Measurements from ENCODE around the gene AFG3L2. TPM values are rescaled to one million over a fixed set of nuclear protein-coding genes. Genes with fewer than 3 reads are reported as not detected.

Gene AFG3L2
- total RNA-seq, 1 experiment from 2014 or later, result 55.1 TPM

DNA sequence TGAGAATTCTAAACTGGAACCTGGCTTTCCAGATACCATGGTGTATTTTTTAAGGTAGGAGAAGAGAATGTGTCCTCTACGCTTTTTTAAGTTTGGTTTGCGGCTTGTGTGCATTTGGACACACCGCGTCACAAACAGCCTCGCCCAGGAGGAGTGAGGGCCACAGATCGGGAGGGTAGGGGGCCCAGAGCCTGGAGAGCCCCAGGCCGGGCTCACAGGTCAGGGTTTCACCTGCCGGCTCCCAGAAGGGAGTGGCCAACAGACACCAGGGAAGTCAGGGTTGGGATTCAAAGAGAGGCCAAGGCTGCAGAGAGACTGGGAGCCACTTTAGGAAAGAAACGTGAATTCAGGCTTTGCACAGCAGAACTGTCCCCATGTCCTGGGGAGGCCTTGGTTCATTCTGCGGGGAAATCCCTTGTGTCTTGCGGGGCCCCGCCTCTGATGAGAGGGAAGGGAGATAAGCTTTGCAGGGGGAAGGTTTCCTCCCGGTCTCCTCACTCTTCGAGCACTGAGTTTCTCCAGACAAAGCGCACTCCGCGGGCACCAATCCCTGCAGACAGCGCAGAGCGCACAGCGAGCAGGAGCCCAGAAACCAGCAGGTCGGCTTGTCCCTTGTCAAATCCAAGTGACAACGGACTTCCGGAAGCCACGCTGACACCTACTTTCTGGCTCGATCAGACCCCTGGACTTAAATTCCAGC is 70.9 kb downstream of the AFG3L2 start:
- intact Hi-C loops (cut with micrococcal nuclease; ENCODE audit: unreplicated experiment), result no loop called here
- H3K9me3 Mint-ChIP-seq (ENCODE audit: low read depth, unreplicated experiment), result no peaks in the 10 kb centered on the region
- H3K4me1 Mint-ChIP-seq (ENCODE audit: low read depth, unreplicated experiment), result peaks cover 7% of the 10 kb centered on the region
- H3K27ac Mint-ChIP-seq (ENCODE audit: unreplicated experiment), result no peak overlapping the region
- no peak for DNase-seq
- peaks cover 34% of the 10 kb centered on the region for H3K36me3 Mint-ChIP-seq (ENCODE audit: insufficient read depth, unreplicated experiment)
- no TSS peak for BruUV-seq (replicated peaks)
- peak overlapping the region; percentile 73 for H3K4me3 Mint-ChIP-seq (ENCODE audit: low read depth, unreplicated experiment)
- CTCF ChIA-PET, result no interaction called here
- TF ChIP-seq, protein P1, sequence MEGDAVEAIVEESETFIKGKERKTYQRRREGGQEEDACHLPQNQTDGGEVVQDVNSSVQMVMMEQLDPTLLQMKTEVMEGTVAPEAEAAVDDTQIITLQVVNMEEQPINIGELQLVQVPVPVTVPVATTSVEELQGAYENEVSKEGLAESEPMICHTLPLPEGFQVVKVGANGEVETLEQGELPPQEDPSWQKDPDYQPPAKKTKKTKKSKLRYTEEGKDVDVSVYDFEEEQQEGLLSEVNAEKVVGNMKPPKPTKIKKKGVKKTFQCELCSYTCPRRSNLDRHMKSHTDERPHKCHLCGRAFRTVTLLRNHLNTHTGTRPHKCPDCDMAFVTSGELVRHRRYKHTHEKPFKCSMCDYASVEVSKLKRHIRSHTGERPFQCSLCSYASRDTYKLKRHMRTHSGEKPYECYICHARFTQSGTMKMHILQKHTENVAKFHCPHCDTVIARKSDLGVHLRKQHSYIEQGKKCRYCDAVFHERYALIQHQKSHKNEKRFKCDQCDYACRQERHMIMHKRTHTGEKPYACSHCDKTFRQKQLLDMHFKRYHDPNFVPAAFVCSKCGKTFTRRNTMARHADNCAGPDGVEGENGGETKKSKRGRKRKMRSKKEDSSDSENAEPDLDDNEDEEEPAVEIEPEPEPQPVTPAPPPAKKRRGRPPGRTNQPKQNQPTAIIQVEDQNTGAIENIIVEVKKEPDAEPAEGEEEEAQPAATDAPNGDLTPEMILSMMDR (IDR thresholded peaks at IDR 0.05; ENCODE audit: unreplicated experiment), result no peak
- peaks cover 39% of the 10 kb centered on the region for H3K27me3 Mint-ChIP-seq (ENCODE audit: unreplicated experiment)

DNA sequence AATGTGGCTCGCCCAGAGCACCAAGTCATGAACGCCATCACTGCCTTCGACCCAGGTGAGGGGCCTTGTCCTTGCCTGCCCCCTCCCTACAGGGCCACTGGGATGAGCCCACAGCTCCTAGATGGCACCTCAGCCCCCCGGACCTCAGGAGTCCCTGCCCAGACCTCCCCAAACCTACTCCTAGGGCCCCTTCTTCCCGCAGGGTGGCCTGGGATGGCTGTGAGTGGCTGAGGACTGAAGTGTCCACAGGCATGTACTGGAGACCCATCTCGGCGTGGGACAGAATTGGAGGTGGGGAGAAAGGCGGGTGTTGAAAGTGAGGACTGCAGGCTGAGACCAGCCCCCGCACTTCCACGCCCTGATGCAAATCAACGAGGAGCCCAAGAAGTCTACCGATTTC is 71.8 kb downstream of the AFG3L2 start:
- intact Hi-C loops (cut with micrococcal nuclease; ENCODE audit: unreplicated experiment), result no loop called here
- H3K9me3 Mint-ChIP-seq (ENCODE audit: low read depth, unreplicated experiment), result no peaks in the 10 kb centered on the region
- H3K27me3 Mint-ChIP-seq (ENCODE audit: unreplicated experiment), result peaks cover 48% of the 10 kb centered on the region
- H3K27ac Mint-ChIP-seq (ENCODE audit: unreplicated experiment), result no peak overlapping the region
- no TSS peak for BruUV-seq (replicated peaks)
- CTCF ChIA-PET, result no interaction called here
- peaks cover 29% of the 10 kb centered on the region for H3K36me3 Mint-ChIP-seq (ENCODE audit: insufficient read depth, unreplicated experiment)
- no peak overlapping the region for H3K4me3 Mint-ChIP-seq (ENCODE audit: low read depth, unreplicated experiment)
- DNase-seq, result no peak
- TF ChIP-seq, protein P1 (IDR thresholded peaks at IDR 0.05; ENCODE audit: unreplicated experiment), result no peak
- peaks cover 7% of the 10 kb centered on the region for H3K4me1 Mint-ChIP-seq (ENCODE audit: low read depth, unreplicated experiment)

DNA sequence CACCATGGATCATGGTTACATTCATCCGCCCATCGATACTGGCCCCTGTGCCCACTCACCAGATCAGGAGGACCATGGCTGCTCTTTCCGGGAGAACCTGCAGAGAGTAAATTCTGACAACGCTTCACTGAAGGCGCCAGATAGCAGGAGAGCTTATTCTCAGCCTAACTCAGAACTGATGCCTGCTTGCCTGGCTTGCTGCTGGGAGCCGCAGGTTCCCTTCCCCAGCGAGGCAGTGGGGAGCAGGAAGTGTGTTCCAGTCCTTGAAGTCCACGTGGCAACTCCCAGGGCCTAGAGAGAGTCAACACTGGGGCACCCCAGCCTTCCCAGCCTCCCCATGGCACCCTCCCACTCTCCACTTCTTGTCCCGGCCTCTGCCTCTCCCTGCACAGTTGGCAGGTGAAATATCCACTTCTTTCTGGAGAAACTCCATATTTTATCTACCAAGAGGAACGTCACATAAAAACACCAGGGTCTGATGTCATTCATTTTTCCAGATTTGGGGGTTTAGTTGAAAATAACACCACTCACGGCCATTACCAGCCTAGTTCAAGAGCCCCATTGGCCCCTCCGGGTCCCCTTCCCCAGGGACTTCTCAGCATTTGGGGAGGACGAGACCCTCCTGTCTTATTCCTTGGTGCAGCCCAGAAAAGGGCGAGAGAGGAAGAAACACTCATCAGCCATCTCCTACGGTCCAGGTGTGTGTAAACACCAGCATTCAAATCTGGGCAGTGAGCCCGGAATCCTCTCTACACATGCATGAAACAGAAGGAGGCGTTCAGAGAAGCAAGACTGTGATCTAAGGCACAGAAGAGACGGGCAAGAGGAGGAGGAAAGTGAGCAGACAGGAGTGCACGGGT is 72.4 kb downstream of the AFG3L2 start:
- intact Hi-C loops (cut with micrococcal nuclease; ENCODE audit: unreplicated experiment), result no loop called here

DNA sequence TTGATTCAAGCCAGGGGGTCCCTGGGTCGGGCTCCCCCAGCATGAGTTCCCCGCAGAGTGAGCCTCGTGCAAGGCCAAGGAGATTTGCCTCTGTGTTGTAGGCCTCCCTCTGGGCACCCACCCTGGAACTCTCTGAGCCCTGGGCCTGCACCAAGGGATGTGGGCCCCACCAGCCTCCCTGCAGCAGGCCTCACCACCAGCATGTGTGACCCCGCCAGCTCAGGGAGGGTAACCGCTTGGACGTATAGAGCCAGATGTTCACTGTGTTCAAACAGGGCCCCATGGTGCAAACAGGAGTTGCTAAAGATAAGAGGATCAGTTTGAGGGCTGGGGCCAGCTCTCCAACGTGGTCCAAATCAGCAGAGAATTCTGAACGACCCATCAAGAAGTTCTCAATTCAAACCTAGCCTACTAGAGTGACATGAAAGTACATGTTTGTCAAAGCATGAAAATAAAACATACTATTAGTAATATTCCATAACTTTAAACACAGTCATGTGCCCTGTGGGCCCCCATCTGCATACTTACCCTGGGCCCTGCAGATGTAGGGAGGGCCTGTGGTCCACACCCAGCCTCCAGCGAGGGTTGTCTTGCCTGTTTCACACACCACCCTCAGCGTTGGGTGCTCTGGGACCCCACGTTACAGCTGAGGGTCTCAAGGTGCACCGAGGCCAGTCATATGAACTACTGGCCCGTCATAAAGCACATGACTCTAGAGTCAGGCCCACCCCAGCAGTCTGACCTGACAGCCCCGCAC is 74.5 kb downstream of the AFG3L2 start:
- Mint-ChIP-seq H3K4me1 (ENCODE audit: low read depth, unreplicated experiment) (no peaks in the 10 kb centered on the region), H3K27me3 (ENCODE audit: unreplicated experiment) (peaks cover 70% of the 10 kb centered on the region), H3K9me3 (ENCODE audit: low read depth, unreplicated experiment) (no peaks in the 10 kb centered on the region), H3K4me3 (ENCODE audit: low read depth, unreplicated experiment) (no peak overlapping the region), H3K36me3 (ENCODE audit: insufficient read depth, unreplicated experiment) (peaks cover 9% of the 10 kb centered on the region), H3K27ac (ENCODE audit: unreplicated experiment) (no peak overlapping the region)
- intact Hi-C loops (cut with micrococcal nuclease; ENCODE audit: unreplicated experiment), result no loop called here
- no TSS peak for BruUV-seq (replicated peaks)
- DNase-seq, result no peak
- TF ChIP-seq, protein P1 (IDR thresholded peaks at IDR 0.05; ENCODE audit: unreplicated experiment), result no peak
- CTCF ChIA-PET, result interaction anchor here (0.7 kb wide), 2 partner anchors 12 to 18 kb away, joined by 3 to 4 read pairs; no protein-coding TSS in a partner anchor

More for the DNA sequence above, 72.4 kb downstream of the AFG3L2 start:
- Mint-ChIP-seq H3K27me3 (ENCODE audit: unreplicated experiment) (peaks cover 54% of the 10 kb centered on the region), H3K9me3 (ENCODE audit: low read depth, unreplicated experiment) (no peaks in the 10 kb centered on the region), H3K4me1 (ENCODE audit: low read depth, unreplicated experiment) (peaks cover 3% of the 10 kb centered on the region), H3K36me3 (ENCODE audit: insufficient read depth, unreplicated experiment) (peaks cover 23% of the 10 kb centered on the region), H3K4me3 (ENCODE audit: low read depth, unreplicated experiment) (no peak overlapping the region), H3K27ac (ENCODE audit: unreplicated experiment) (no peak overlapping the region)
- TF ChIP-seq, protein P1 (IDR thresholded peaks at IDR 0.05; ENCODE audit: unreplicated experiment), result no peak
- no peak for DNase-seq
- no TSS peak for BruUV-seq (replicated peaks)
- CTCF ChIA-PET, result no interaction called here

Measured in Calu3 (cell line).